HG02885 (cell line): ENCODE results near the gene PSME1.

Experiments used
- ATAC-seq: cut with Tn5 transposase; IDR thresholded peaks from one replicate; pipeline ENCODE4 v1.9.1; 2021; ENCODE audit warnings: mild to moderate bottlenecking; ENCODE audit not compliant: unreplicated experiment, poor library complexity

Gene PSME1

GRCh38 chr14:24162093-24162492 is 26.1 kb downstream of the PSME1 start:
- ATAC-seq, result no peak

- no peak for ATAC-seq
These were observed 28.6 kb downstream of the PSME1 start for GRCh38 chr14:24164518-24164991.

GRCh38 chr14:24165785-24166184 is 29.8 kb downstream of the PSME1 start:
- ATAC-seq, result no peak

DNA sequence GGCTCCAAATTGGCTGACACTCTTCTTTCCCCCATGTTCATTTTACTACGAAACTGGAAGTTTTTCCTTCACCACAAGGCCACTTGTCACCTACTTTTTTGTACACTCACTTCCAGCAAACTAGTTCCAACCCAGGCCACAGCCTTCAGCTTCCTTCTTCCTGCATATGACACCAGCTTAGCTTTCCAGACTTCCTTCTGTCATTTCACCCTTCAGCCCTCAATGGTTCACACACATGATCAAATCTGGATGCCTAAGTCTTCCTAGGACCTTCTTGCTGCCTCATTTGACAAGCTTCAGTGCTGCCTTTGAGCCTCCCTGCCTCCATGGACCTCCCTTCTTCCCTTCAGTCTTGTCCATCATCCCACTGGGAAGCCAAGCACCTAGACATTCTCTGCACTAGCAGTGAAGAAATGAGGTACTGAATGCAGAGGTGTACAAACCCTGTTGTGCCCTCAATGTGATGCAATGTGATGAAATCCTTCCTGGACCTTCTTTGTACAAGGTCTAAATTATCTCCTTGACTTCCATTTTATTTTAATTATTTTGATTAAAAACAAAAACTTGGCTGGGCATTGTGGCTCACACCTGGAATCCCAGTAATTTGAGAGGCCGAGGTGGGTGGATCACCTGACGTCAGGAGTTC is 31.6 kb downstream of the PSME1 start:
- no peak for ATAC-seq

- peak; percentile 69 for ATAC-seq
These were observed 35.6 kb downstream of the PSME1 start, which contains the start of gene REC8 for GRCh38 chr14:24171422-24172260. TSS of gene REC8 (plus strand) at chr14:24172080. CDS start at chr14:24172553, 473 bp downstream.

GRCh38 chr14:24172261-24172860 is 36.4 kb downstream of the PSME1 start:
- ATAC-seq, result no peak

- no peak for ATAC-seq
These were observed 36.9 kb downstream of the PSME1 start for GRCh38 chr14:24172871-24173281.

- ATAC-seq, result no peak
These were observed 40.6 kb downstream of the PSME1 start for GRCh38 chr14:24176599-24176998.

GRCh38 chr14:24177041-24177825 is 41.2 kb downstream of the PSME1 start:
- ATAC-seq, result no peak

- no peak for ATAC-seq
These were observed 41.9 kb downstream of the PSME1 start for GRCh38 chr14:24177891-24178290.

DNA sequence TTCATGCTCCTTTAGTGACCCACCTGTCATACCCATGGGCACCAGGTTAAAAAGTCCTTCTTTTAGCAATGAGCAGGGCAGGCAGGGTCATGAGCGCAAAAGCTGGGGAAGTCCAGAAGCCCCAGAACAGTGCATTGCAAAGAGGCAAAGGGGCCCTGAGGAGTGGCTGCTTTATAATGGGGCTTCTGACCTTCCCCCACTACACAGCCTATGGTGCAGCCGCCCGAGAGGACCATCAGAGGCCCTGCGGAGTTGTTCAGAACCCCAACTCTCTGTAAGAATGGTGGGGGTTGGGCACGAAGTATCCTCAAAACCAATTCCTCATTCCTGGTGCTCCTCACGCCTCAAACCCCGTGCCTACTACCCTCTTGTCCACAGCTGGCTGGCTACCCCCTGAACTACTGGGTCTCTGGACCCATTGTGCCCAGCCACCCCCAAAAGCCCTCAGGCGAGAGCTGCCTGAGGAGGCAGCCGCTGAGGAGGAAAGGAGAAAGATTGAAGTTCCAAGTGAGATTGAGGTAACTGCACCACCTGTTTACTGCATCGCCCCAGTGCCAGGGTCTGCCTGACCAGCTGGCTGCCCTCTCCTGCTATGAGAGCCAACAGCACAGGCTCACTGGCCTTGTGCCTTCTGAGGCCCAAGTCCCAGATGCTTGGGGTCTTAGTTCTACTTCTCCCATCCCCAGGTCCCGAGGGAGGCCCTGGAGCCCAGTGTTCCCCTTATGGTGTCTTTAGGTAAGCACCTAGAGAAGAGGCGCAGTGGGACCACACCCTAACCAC is 42.6 kb downstream of the PSME1 start:
- ATAC-seq, result no peak

- ATAC-seq, result no peak
These were observed 43.4 kb downstream of the PSME1 start for GRCh38 chr14:24179294-24179960.

DNA sequence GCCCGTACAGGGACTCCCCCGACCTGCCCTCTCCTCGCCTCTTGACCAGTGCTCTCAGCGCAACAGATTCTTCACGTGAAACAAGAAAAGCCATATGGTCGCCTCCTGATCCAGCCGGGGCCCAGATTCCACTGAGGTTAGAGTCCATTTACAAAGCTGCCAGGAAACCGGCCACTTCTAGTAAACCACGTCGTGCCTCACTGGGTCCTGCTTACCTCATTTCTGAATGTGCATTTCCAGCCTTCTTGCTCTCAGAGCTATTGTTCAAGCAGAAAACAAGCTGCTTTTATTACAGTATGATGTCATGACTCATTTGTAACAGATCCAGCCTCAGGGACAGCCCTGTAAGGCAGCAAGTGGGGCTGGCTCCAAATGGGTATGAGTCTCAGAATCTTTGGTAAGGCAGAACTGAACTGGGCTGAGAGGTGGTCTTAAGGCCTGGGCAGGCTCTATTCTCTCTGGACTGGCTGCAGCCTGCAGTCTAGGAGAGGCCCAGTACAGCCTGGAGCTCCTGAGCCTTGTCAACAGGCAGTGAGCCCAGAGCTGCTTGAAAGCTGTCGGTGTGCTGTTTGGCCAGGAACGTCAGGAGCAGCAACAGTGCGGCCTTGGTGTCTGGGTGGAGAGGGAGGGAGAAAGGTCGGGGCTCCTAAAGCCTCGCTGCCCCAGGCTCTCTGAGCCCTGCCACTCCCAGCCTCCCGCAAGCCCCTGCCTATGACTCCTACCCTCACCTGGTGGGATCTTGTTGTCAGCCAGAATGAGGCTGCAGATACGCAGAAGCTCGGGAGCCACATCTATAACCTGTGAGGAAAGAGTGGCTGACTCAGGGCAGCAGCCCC is 44.2 kb downstream of the PSME1 start:
- ATAC-seq, result no peak

DNA sequence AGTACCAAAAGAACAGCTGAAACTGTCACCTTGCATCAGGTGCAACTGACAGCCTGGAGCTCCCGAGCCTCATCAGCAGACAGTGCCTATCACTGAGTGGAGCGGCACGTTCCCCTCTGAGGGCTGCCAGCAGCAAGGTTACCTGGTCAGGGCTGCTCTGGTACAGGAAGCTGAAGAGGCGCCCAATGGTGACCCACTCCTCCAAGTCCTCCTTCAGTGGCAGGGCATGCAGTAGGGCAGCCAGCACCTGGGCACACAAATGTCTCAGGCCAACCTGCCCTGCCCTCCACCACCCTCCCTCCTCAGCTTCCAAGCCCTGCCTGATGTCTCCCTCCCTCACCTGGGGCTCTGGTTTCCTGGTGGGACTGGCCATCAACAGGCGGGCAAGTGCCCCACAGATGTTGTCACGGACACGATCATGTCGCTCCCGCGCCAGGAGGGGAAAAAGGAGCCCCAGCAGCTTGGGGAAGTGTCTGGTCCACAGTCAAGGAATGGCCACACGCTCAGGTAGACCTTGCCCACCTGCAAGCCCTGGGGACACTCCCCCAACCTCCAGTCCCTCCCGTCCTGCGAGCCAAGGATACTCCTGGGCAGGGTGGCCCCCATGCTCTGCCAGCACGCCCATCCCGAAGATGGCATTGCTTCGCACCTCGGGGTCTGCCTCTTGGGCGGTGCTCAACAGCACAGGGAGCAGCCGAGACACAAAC is 45.5 kb downstream of the PSME1 start:
- no peak for ATAC-seq

DNA sequence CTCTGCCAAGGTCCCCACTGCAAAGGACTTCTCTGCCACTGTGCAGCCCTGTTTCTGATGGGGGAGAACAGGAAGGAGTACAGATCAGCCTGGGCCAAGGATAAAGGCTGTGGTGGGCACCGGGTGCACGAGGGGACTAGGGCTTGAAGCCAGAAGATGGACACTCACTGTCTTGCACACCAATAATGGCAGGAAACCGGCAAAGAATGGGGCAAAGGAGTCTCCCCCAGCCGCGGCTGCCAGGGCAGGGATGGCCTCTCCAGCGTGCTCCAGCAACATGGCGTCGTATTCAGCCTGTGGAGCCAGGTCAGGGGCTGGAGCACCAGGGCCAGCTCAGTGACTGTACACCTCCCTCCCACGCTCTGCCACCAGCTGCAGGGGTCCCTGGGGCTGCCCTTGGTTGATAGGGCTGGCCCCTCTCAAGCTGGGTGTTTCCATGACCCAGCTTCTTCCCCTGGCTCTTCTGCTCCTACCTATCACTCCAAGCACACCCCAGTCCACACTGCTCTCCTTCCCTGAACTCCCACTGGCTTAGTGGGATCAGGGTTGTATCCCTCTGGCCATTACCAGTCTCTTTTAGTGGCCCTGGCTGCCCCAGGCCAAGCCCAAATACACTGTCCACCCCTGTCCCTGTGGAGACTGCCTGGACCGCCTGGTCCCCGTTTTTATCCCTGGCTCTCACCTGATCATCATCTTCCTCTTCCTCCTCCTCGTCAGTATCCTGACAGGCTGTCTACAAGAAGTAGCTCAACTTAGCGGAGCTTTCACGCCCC is 46.3 kb downstream of the PSME1 start:
- ATAC-seq, result no peak

DNA sequence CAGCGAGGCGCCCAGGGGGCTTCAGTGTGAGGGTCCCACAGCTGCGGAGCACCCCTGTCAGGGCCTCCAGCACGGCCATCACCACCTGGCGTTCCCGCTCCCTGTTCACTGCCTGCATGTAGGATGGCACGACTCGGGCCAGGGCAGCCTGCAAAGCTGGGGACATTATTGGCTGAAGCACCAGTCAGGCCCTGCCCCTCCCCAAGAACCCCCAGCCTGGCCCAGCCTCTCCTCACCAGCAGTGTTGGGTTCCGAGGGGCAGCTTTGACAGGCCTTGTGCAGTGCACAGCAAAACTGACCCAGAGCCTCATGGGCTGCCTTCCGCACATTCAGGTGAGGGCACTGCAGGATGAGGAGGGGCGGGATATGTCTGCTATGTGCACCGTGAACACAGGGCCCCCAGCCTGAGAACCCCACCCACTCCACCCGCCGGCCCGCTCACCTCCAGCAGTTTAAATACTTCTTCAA is 47.1 kb downstream of the PSME1 start:
- no peak for ATAC-seq
